ENCODE results near the gene HSF2BP. TPM values are rescaled to one million over a fixed set of nuclear protein-coding genes. Genes with fewer than 3 reads are reported as not detected.
A peak's percentile ranks its signal among the peaks of the same experiment; 100 is the strongest.

The HSF2BP gene
- polyA plus RNA-seq, 1 of the 3 experiments (the other 2 are of a cell fraction), result 1.1 TPM

DNA sequence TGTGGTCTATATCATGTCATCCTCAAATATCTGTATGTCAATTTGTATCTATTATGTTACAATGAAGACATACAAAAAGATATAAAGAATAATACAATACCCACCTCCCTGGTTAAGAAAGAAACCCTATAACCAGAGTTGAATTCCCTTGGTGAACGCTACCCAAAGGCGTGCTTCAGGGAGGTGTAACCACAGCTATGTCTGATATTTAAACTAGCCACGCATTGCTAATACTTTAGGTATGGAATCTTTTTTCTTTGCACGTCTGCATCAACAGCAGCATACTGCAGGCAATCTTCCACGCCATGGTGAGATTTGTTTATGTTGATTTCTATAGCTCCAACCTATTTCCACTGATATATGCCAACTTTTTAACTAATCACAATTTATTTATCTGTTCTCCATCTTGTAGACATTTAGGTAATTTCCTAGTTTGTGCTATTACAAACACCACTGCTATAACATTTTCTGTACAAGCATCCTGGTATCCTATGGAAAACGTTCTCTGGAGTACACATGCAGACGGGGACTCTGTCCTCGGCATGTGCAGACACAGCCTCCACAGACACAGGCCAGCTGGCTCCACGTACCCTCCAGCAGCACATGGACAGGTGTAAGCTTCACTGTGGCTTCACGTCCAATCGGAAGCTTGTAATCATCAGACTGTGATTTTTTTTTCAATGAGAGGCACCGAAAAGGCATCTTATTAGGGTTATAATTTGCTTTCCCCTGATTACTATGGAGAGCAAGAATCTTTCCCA is 58.5 kb downstream of the HSF2BP start:
- H3K4me2 ChIP-seq, result peak overlapping the region; percentile 55; the same call in 1 of the 2 replicates
- POLR2A ChIA-PET, result interaction anchor here (0.6 kb wide), 1 partner anchor 14 kb away, joined by 3 read pairs; no protein-coding TSS in a partner anchor
- no peaks in the 10 kb centered on the region; the same call in 1 of the 2 replicates for H3K79me2 ChIP-seq (ENCODE audit: insufficient read depth)
- no peaks in the 10 kb centered on the region for H3K27me3 ChIP-seq (ENCODE audit: insufficient read depth)
- peak overlapping the region; percentile 62 for H3K9ac ChIP-seq
- peak overlapping the region; percentile 7; the same call in 1 of the 2 replicates for H2AFZ ChIP-seq (ENCODE audit: low read depth)
- peaks cover 23 to 31% of the 10 kb centered on the region in 2 experiments; a peak in 3 of 4 replicates for H3K4me1 ChIP-seq (ENCODE audit: control insufficient read depth in 1 of 2, insufficient read depth in 2 of 2, low read depth in 1 of 2, low read length in 1 of 2)
- TF ChIP-seq CTCF (IDR thresholded peaks at IDR 0.05) (no peak), GATA2 (CRISPR knock-in tag; IDR thresholded peaks at IDR 0.05) (no peak), POLR2AphosphoS5 (IDR thresholded peaks at IDR 0.05; ENCODE audit: low read depth, low read length) (peak; percentile 46; the same call in 1 of the 2 replicates), FOSL2 (IDR thresholded peaks at IDR 0.05; ENCODE audit: borderline replicate concordance, low read depth) (peak; percentile 78; the same call in 1 of the 2 replicates), CHD2 (IDR thresholded peaks at IDR 0.05; ENCODE audit: low read length, partially characterized antibody) (no peak), RAD21 (IDR thresholded peaks at IDR 0.05; ENCODE audit: low read length) (no peak), MXI1 (IDR thresholded peaks at IDR 0.05; ENCODE audit: low read depth, low read length) (no peak; the same call in 1 of the 2 replicates), REST (IDR thresholded peaks at IDR 0.05; ENCODE audit: low read depth, low read length) (no peak), NFIC (IDR thresholded peaks at IDR 0.05; ENCODE audit: borderline replicate concordance) (peak; percentile 59), FOXM1 (IDR thresholded peaks at IDR 0.05; ENCODE audit: low read depth) (0 out of 2 replicates have a peak, but pooled peaks have one; percentile 28), NRF1 (IDR thresholded peaks at IDR 0.05; ENCODE audit: low read depth, low read length) (no peak), TEAD4 (IDR thresholded peaks at IDR 0.05; ENCODE audit: borderline replicate concordance, insufficient read depth) (peak; percentile 91), EP300 (IDR thresholded peaks at IDR 0.05; ENCODE audit: borderline replicate concordance in 1 of 2, low read depth in 1 of 2, low read length in 1 of 2) (peak; percentile 20 to 81; a peak in 2 of 4 replicates), TCF12 (IDR thresholded peaks at IDR 0.05) (peak; percentile 75), JUND (IDR thresholded peaks at IDR 0.05) (peak; percentile 80), PBX3 (IDR thresholded peaks at IDR 0.05) (peak; percentile 48)
- TF ChIP-seq, protein P1, sequence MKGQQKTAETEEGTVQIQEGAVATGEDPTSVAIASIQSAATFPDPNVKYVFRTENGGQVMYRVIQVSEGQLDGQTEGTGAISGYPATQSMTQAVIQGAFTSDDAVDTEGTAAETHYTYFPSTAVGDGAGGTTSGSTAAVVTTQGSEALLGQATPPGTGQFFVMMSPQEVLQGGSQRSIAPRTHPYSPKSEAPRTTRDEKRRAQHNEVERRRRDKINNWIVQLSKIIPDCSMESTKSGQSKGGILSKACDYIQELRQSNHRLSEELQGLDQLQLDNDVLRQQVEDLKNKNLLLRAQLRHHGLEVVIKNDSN (IDR thresholded peaks at IDR 0.05; ENCODE audit: borderline replicate concordance, low read depth), result no peak
- TF ChIP-seq, protein P2, sequence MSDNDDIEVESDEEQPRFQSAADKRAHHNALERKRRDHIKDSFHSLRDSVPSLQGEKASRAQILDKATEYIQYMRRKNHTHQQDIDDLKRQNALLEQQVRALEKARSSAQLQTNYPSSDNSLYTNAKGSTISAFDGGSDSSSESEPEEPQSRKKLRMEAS (IDR thresholded peaks at IDR 0.05; ENCODE audit: low read depth), result peak; percentile 56
- TF ChIP-seq, protein P3, sequence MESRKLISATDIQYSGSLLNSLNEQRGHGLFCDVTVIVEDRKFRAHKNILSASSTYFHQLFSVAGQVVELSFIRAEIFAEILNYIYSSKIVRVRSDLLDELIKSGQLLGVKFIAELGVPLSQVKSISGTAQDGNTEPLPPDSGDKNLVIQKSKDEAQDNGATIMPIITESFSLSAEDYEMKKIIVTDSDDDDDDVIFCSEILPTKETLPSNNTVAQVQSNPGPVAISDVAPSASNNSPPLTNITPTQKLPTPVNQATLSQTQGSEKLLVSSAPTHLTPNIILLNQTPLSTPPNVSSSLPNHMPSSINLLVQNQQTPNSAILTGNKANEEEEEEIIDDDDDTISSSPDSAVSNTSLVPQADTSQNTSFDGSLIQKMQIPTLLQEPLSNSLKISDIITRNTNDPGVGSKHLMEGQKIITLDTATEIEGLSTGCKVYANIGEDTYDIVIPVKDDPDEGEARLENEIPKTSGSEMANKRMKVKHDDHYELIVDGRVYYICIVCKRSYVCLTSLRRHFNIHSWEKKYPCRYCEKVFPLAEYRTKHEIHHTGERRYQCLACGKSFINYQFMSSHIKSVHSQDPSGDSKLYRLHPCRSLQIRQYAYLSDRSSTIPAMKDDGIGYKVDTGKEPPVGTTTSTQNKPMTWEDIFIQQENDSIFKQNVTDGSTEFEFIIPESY (IDR thresholded peaks at IDR 0.05; ENCODE audit: borderline replicate concordance, low read depth), result 0 out of 2 replicates have a peak, but pooled peaks have one; percentile 7
- H3K36me3 ChIP-seq (replicated peaks in 1 of 2; ENCODE audit: control insufficient read depth in 1 of 2, insufficient read depth in 2 of 2, low read length in 1 of 2), result no peaks in the 10 kb centered on the region
- H3K9me3 ChIP-seq, result no peaks in the 10 kb centered on the region
- H4K20me1 ChIP-seq (ENCODE audit: insufficient read depth), result no peaks in the 10 kb centered on the region
- WGBS (ENCODE audit: low lambda C conversion rate), result 38% methylated on average over 12 of the region's 12 CpGs
- peaks cover 33% of the 10 kb centered on the region for H3F3A ChIP-seq (replicated peaks; ENCODE audit: insufficient read depth)
- DNase-seq, result peak; percentile 39
- H3K9me2 ChIP-seq, result no peaks in the 10 kb centered on the region
- H3K27ac ChIP-seq (ENCODE audit: low read depth in 2 of 2, low read length in 1 of 2), result peak overlapping the region; percentile 72 to 89
- H3K4me3 ChIP-seq (ENCODE audit: low read depth in 2 of 2, low read length in 1 of 2), result no peak overlapping the region
- CTCF ChIA-PET, result interaction anchor here (0.9 to 3.8 kb wide), 4 partner anchors 11 to 45 kb away, joined by 3 to 17 read pairs (median 4); no protein-coding TSS in a partner anchor
